Ectodermal cell (in vitro differentiated cells): ENCODE data around the gene ZBED1.
A peak's percentile ranks its signal among the peaks of the same experiment; 100 is the strongest.
"Not testable (repeated sequence)": the region's sequence is repeated elsewhere in the genome, so short reads cannot be mapped to it uniquely, and the experiment has no call there.

Experiments used
- H3K27ac ChIP-seq: 2 replicates; pipeline ENCODE4 v1.7.0; 2013; ENCODE audit warnings: mild to moderate bottlenecking, low read depth, low read length; ENCODE audit not compliant: insufficient read depth, poor library complexity, severe bottlenecking
- H3K27me3 ChIP-seq: 2 replicates; pipeline ENCODE4 v1.7.0; 2013; ENCODE audit warnings: mild to moderate bottlenecking, low read length; ENCODE audit not compliant: insufficient read depth, control insufficient read depth, poor library complexity, severe bottlenecking
- H3K36me3 ChIP-seq: one replicate; pipeline ENCODE4 v1.7.0; 2013; ENCODE audit warnings: low read length; ENCODE audit not compliant: control insufficient read depth, insufficient read depth
- H3K4me1 ChIP-seq: one replicate; pipeline ENCODE4 v1.7.0; 2013; ENCODE audit warnings: low read length; ENCODE audit not compliant: control insufficient read depth, insufficient read depth
- H3K4me3 ChIP-seq: 2 replicates; pipeline ENCODE4 v1.7.0; 2013; ENCODE audit warnings: low read depth, low read length, control low read depth; ENCODE audit not compliant: insufficient read depth
- H3K9me3 ChIP-seq: 2 replicates; pipeline ENCODE4 v1.7.0; 2013; ENCODE audit warnings: mild to moderate bottlenecking, low read length, moderate library complexity; ENCODE audit not compliant: control insufficient read depth
- WGBS, 2 experiments: methylation state at CpG; one replicate each; pipeline ENCODE4 v1.1.7; 2013; ENCODE audit warnings: missing lambda C conversion rate in 2 of 2; 5-methylcytosine and 5-hydroxymethylcytosine counted together

ZBED1 gene

GRCh38 chrX:2507196-2507595, 6.4 kb upstream of the ZBED1 start:
- Histone ChIP-seq H3K27ac (no peak overlapping the region), H3K4me3 (no peak overlapping the region), H3K4me1 (no peaks in the 10 kb centered on the region), H3K27me3 (no peaks in the 10 kb centered on the region), H3K36me3 (no peaks in the 10 kb centered on the region), H3K9me3 (no peaks in the 10 kb centered on the region)
- WGBS, 2 experiments: 92 to 95% methylated on average over 3 of the region's 3 CpGs

GRCh38 chrX:2505341-2505740, 4.6 kb upstream of the ZBED1 start:
- H3K9me3 ChIP-seq, H3K36me3 ChIP-seq, H3K27me3 ChIP-seq, H3K4me1 ChIP-seq, H3K4me3 ChIP-seq, H3K27ac ChIP-seq: not testable (repeated sequence)
- WGBS, 2 experiments: 92 to 96% methylated on average over 8 of the region's 8 CpGs

GRCh38 chrX:2504706-2505332, 4.0 kb upstream of the ZBED1 start:
- Histone ChIP-seq H3K27ac (no peak overlapping the region), H3K4me1 (no peaks in the 10 kb centered on the region), H3K36me3 (no peaks in the 10 kb centered on the region), H3K27me3 (no peaks in the 10 kb centered on the region), H3K9me3 (no peaks in the 10 kb centered on the region), H3K4me3 (no peak overlapping the region)
- 87 to 92% methylated on average over 7 of the region's 7 CpGs for WGBS, 2 experiments

- 92 to 94% methylated on average over 11 to 13 of the region's 13 CpGs for WGBS, 2 experiments
- Histone ChIP-seq H3K27me3 (no peaks in the 10 kb centered on the region), H3K4me3 (no peak overlapping the region), H3K9me3 (no peaks in the 10 kb centered on the region), H3K4me1 (peaks cover 7% of the 10 kb centered on the region), H3K36me3 (no peaks in the 10 kb centered on the region), H3K27ac (no peak overlapping the region)
Measured at GRCh38 chrX:2503591-2504500, 3.1 kb upstream of the ZBED1 start.

GRCh38 chrX:2502668-2503519, 2.1 kb upstream of the ZBED1 start:
- WGBS, 2 experiments: 92 to 93% methylated on average over 19 of the region's 19 CpGs

GRCh38 chrX:2502120-2502667, 1.4 kb upstream of the ZBED1 start:
- Histone ChIP-seq H3K4me3 (no peak overlapping the region), H3K9me3 (no peaks in the 10 kb centered on the region), H3K27me3 (no peaks in the 10 kb centered on the region), H3K36me3 (no peaks in the 10 kb centered on the region), H3K27ac (no peak overlapping the region), H3K4me1 (peaks cover 18% of the 10 kb centered on the region)
- WGBS, 2 experiments: 91 to 94% methylated on average over 5 of the region's 5 CpGs

More at GRCh38 chrX:2502668-2503519, 2.1 kb upstream of the ZBED1 start:
- Histone ChIP-seq H3K9me3 (no peaks in the 10 kb centered on the region), H3K27ac (no peak overlapping the region), H3K4me3 (no peak overlapping the region), H3K4me1 (peaks cover 13% of the 10 kb centered on the region), H3K27me3 (no peaks in the 10 kb centered on the region), H3K36me3 (no peaks in the 10 kb centered on the region)

GRCh38 chrX:2501559-2502102, 855 bp upstream of the ZBED1 start:
- Histone ChIP-seq H3K27ac (no peak overlapping the region), H3K27me3 (no peaks in the 10 kb centered on the region), H3K36me3 (no peaks in the 10 kb centered on the region), H3K4me1 (peaks cover 18% of the 10 kb centered on the region), H3K4me3 (no peak overlapping the region), H3K9me3 (no peaks in the 10 kb centered on the region)
- 86 to 92% methylated on average over 5 of the region's 5 CpGs for WGBS, 2 experiments

GRCh38 chrX:2500091-2500802, 529 bp downstream of the ZBED1 start:
- Histone ChIP-seq H3K27me3 (no peaks in the 10 kb centered on the region), H3K4me1 (peaks cover 18% of the 10 kb centered on the region), H3K4me3 (peak overlapping the region; percentile 90), H3K36me3 (peaks cover 6% of the 10 kb centered on the region), H3K9me3 (no peaks in the 10 kb centered on the region), H3K27ac (peak overlapping the region; percentile 60)
- WGBS, 2 experiments: 1% methylated on average over 69 to 70 of the region's 70 CpGs

- no peaks in the 10 kb centered on the region for H3K9me3 ChIP-seq
- H3K36me3 ChIP-seq: peaks cover 6% of the 10 kb centered on the region
- H3K4me3 ChIP-seq: peak overlapping the region; percentile 90
- peak overlapping the region; percentile 42 for H3K27ac ChIP-seq
- peaks cover 18% of the 10 kb centered on the region for H3K4me1 ChIP-seq
- H3K27me3 ChIP-seq: no peaks in the 10 kb centered on the region
- WGBS, 2 experiments: 86 to 87% methylated on average over 8 of the region's 8 CpGs
Measured at GRCh38 chrX:2499507-2499906, 1.3 kb downstream of the ZBED1 start.
